ENCODE results near the gene C20orf144.

C20orf144 gene

GRCh38 chr20:33693289-33693688 lies 31.2 kb downstream of the C20orf144 start:
- Histone ChIP-seq H2AFZ (ENCODE audit: low read depth, low read length) (no peak overlapping the region), H3K27me3 (ENCODE audit: insufficient read depth, low read length, poor library complexity) (no peaks in the 10 kb centered on the region), H3K4me3 (ENCODE audit: low read depth in 1 of 2, low read length in 2 of 2) (no peak overlapping the region), H3K9ac (ENCODE audit: low read depth, low read length) (no peak overlapping the region), H3K27ac (ENCODE audit: low read length) (no peak overlapping the region), H3K79me2 (ENCODE audit: insufficient read depth, low read length) (no peaks in the 10 kb centered on the region), H3K4me1 (ENCODE audit: insufficient read depth, low read length) (peaks cover 26% of the 10 kb centered on the region), H3K4me2 (ENCODE audit: insufficient read depth, low read length) (no peak overlapping the region), H3K36me3 (ENCODE audit: insufficient read depth, low read length) (no peaks in the 10 kb centered on the region), H3K9me3 (ENCODE audit: insufficient read depth, low read length, severe bottlenecking) (no peaks in the 10 kb centered on the region), H4K20me1 (ENCODE audit: insufficient read depth, low read length) (no peaks in the 10 kb centered on the region)
- DNase-seq = no peak
- no peak for ATAC-seq (ENCODE audit: insufficient read depth, low read depth)
- TF ChIP-seq, protein P1, sequence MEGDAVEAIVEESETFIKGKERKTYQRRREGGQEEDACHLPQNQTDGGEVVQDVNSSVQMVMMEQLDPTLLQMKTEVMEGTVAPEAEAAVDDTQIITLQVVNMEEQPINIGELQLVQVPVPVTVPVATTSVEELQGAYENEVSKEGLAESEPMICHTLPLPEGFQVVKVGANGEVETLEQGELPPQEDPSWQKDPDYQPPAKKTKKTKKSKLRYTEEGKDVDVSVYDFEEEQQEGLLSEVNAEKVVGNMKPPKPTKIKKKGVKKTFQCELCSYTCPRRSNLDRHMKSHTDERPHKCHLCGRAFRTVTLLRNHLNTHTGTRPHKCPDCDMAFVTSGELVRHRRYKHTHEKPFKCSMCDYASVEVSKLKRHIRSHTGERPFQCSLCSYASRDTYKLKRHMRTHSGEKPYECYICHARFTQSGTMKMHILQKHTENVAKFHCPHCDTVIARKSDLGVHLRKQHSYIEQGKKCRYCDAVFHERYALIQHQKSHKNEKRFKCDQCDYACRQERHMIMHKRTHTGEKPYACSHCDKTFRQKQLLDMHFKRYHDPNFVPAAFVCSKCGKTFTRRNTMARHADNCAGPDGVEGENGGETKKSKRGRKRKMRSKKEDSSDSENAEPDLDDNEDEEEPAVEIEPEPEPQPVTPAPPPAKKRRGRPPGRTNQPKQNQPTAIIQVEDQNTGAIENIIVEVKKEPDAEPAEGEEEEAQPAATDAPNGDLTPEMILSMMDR (IDR thresholded peaks at IDR 0.05; ENCODE audit: borderline replicate concordance, extremely low read depth, low read length, poor library complexity, severe bottlenecking) = no peak
- no peak for TF ChIP-seq EZH2 (IDR thresholded peaks at IDR 0.05; ENCODE audit: borderline replicate concordance, low read depth, low read length, severe bottlenecking)

GRCh38 chr20:33693741-33694638 lies 31.9 kb downstream of the C20orf144 start:
- TF ChIP-seq EZH2 (IDR thresholded peaks at IDR 0.05; ENCODE audit: borderline replicate concordance, low read depth, low read length, severe bottlenecking) = no peak
- TF ChIP-seq, protein P1 (IDR thresholded peaks at IDR 0.05; ENCODE audit: borderline replicate concordance, extremely low read depth, low read length, poor library complexity, severe bottlenecking) = no peak
- H3K4me1 ChIP-seq (ENCODE audit: insufficient read depth, low read length) = peaks cover 23% of the 10 kb centered on the region
- DNase-seq (no peak), ATAC-seq (ENCODE audit: insufficient read depth, low read depth) (no peak)
- H2AFZ ChIP-seq (ENCODE audit: low read depth, low read length) = no peak overlapping the region
- H3K27me3 ChIP-seq (ENCODE audit: insufficient read depth, low read length, poor library complexity) = no peaks in the 10 kb centered on the region
- H3K27ac ChIP-seq (ENCODE audit: low read length) = no peak overlapping the region
- H3K79me2 ChIP-seq (ENCODE audit: insufficient read depth, low read length) = no peaks in the 10 kb centered on the region
- no peak overlapping the region for H3K4me3 ChIP-seq (ENCODE audit: low read depth in 1 of 2, low read length in 2 of 2)
- H3K4me2 ChIP-seq (ENCODE audit: insufficient read depth, low read length) = no peak overlapping the region
- no peaks in the 10 kb centered on the region for H4K20me1 ChIP-seq (ENCODE audit: insufficient read depth, low read length)
- H3K9me3 ChIP-seq (ENCODE audit: insufficient read depth, low read length, severe bottlenecking) = no peaks in the 10 kb centered on the region
- H3K9ac ChIP-seq (ENCODE audit: low read depth, low read length) = no peak overlapping the region
- no peaks in the 10 kb centered on the region for H3K36me3 ChIP-seq (ENCODE audit: insufficient read depth, low read length)

- H3K27me3 ChIP-seq (ENCODE audit: insufficient read depth, low read length, poor library complexity) = no peaks in the 10 kb centered on the region
- TF ChIP-seq EZH2 (IDR thresholded peaks at IDR 0.05; ENCODE audit: borderline replicate concordance, low read depth, low read length, severe bottlenecking) = no peak
- TF ChIP-seq, protein P1 (IDR thresholded peaks at IDR 0.05; ENCODE audit: borderline replicate concordance, extremely low read depth, low read length, poor library complexity, severe bottlenecking) = no peak
- no peaks in the 10 kb centered on the region for H3K9me3 ChIP-seq (ENCODE audit: insufficient read depth, low read length, severe bottlenecking)
- H3K36me3 ChIP-seq (ENCODE audit: insufficient read depth, low read length) = no peaks in the 10 kb centered on the region
- H3K9ac ChIP-seq (ENCODE audit: low read depth, low read length) = no peak overlapping the region
- no peak overlapping the region for H3K4me2 ChIP-seq (ENCODE audit: insufficient read depth, low read length)
- DNase-seq = no peak
- no peaks in the 10 kb centered on the region for H3K79me2 ChIP-seq (ENCODE audit: insufficient read depth, low read length)
- no peak for ATAC-seq (ENCODE audit: insufficient read depth, low read depth)
- no peaks in the 10 kb centered on the region for H4K20me1 ChIP-seq (ENCODE audit: insufficient read depth, low read length)
- no peak overlapping the region for H3K27ac ChIP-seq (ENCODE audit: low read length)
- peaks cover 17% of the 10 kb centered on the region for H3K4me1 ChIP-seq (ENCODE audit: insufficient read depth, low read length)
- no peak overlapping the region for H3K4me3 ChIP-seq (ENCODE audit: low read depth in 1 of 2, low read length in 2 of 2)
- no peak overlapping the region for H2AFZ ChIP-seq (ENCODE audit: low read depth, low read length)
Measured at GRCh38 chr20:33694639-33695012, 32.5 kb downstream of the C20orf144 start.
